HCT116 (cell line): ENCODE results near the gene CSF1R. TPM values are rescaled to one million over a fixed set of nuclear protein-coding genes. Genes with fewer than 3 reads are reported as not detected.

Experiments
- ATAC-seq: fragments of 200-7000 bp; cut with Tn5 transposase; 2 replicates; pipeline ENCODE4 v1.9.1; 2020; ENCODE audit warnings: mild to moderate bottlenecking, moderate library complexity
- BruUV-seq: library from RNA; stranded (reverse); fragments of 400-500 nt; replicated peaks from 2 replicates; lab custom pipeline; 2021; lab: Mats Ljungman, UMichigan
- CTCF ChIA-PET: fragments of 300-600 bp; sonication (Branson Sonifier 250); formaldehyde crosslinking; loops from one replicate; lab custom pipeline; 2021; ENCODE audit warnings: antibody characterized with exemption; lab: Charles Lee
- POLR2A ChIA-PET: fragments of 300-600, 350-600 bp; sonication (Branson Sonifier 250); formaldehyde crosslinking; loops from one replicate; lab custom pipeline; 2021; ENCODE audit warnings: antibody characterized with exemption; lab: Charles Lee
- RAD21 ChIA-PET, 2 experiments: fragments of 300-600 bp; sonication (Branson Sonifier 250); formaldehyde crosslinking; loops; one replicate each; lab custom pipeline; 2023; ENCODE audit warnings: low total read pairs in 2 of 2; ENCODE audit not compliant: uncharacterized antibody in 2 of 2, unreplicated experiment in 2 of 2, low non-redundant PET in 1 of 2; lab: Charles Lee
- DNase-seq: peaks from one replicate; pipeline ENCODE4 v3.0.0-alpha.2; 2010; ENCODE audit warnings: low read depth, low spot score
- H2AFZ ChIP-seq: fragments of 200-600 bp; shearing (Covaris generic), sonication (generic); 2 replicates; pipeline ENCODE4 v1.6.1; 2017; ENCODE audit warnings: low read depth, mixed run types, mixed read lengths, antibody characterized with exemption, low read length; ENCODE audit not compliant: poor library complexity, severe bottlenecking
- H3K27ac ChIP-seq: 2 replicates; pipeline ENCODE4 v1.5.1; 2012; ENCODE audit warnings: low read depth, low read length
- H3K27me3 ChIP-seq: fragments of 200-600 bp; sonication (generic); 2 replicates; pipeline ENCODE4 v1.6.1; 2016; ENCODE audit warnings: mixed run types, low read length, mixed read lengths; ENCODE audit not compliant: insufficient read depth
- H3K36me3 ChIP-seq, 2 experiments: fragments of 200-500 bp in 1 of 2; fragments of 200-600 bp in 1 of 2; sonication (Bioruptor generic) in 1 of 2; sonication (generic) in 1 of 2; 2 replicates each; pipeline versions ENCODE4 v1.5.1 to v1.6.1; 2014 to 2016; ENCODE audit warnings: low read length in 2 of 2, inconsistent platforms in 1 of 2, mixed read lengths in 1 of 2, mixed run types in 1 of 2; ENCODE audit not compliant: insufficient read depth in 2 of 2, control insufficient read depth in 1 of 2
- H3K4me1 ChIP-seq, 2 experiments: fragments of 200-600 bp in 1 of 2; sonication (generic) in 1 of 2; 2 replicates each; pipeline versions ENCODE4 v1.5.1 to v1.6.1; 2012 to 2017; ENCODE audit warnings: low read length in 2 of 2, inconsistent platforms in 1 of 2, mild to moderate bottlenecking in 1 of 2, mixed read lengths in 1 of 2, mixed run types in 1 of 2, moderate library complexity in 1 of 2; ENCODE audit not compliant: insufficient read depth in 2 of 2, control insufficient read depth in 1 of 2
- H3K4me2 ChIP-seq: fragments of 200-600 bp; sonication (generic); 2 replicates; pipeline ENCODE4 v1.6.1; 2017; ENCODE audit warnings: mixed run types, low read length, mixed read lengths
- H3K4me3 ChIP-seq, 2 experiments: fragments of 200-600 bp in 1 of 2; sonication (generic) in 1 of 2; replicated peaks in 1 of 2; 2 replicates each; pipeline ENCODE4 v1.5.1; 2011 to 2016; ENCODE audit warnings: low read length in 2 of 2, control low read depth in 1 of 2, low read depth in 1 of 2, mild to moderate bottlenecking in 1 of 2, mixed read lengths in 1 of 2, mixed run types in 1 of 2
- H3K79me2 ChIP-seq: fragments of 200-600 bp; sonication (generic); 2 replicates; pipeline ENCODE4 v1.6.1; 2017; ENCODE audit warnings: mild to moderate bottlenecking, mixed run types, low read length, moderate library complexity, mixed read lengths; ENCODE audit not compliant: insufficient read depth
- H3K9ac ChIP-seq: fragments of 200-600 bp; sonication (generic); 2 replicates; pipeline ENCODE4 v1.6.1; 2016; ENCODE audit warnings: low read length, mixed read lengths
- H3K9me2 ChIP-seq: fragments of 200-600 bp; sonication (generic), shearing (Covaris generic); 2 replicates; pipeline ENCODE4 v1.6.1; 2017; ENCODE audit warnings: mixed run types, mild to moderate bottlenecking, moderate library complexity; ENCODE audit not compliant: insufficient read depth
- H3K9me3 ChIP-seq, 2 experiments: fragments of 200-500 bp in 1 of 2; fragments of 200-600 bp in 1 of 2; sonication (Bioruptor generic) in 1 of 2; sonication (generic) in 1 of 2; 2 replicates each; pipeline ENCODE4 v1.6.1; 2014 to 2017; ENCODE audit warnings: low read length in 2 of 2, mixed read lengths in 2 of 2, inconsistent platforms in 1 of 2, low read depth in 1 of 2, mild to moderate bottlenecking in 1 of 2, mixed run types in 1 of 2, moderate library complexity in 1 of 2; ENCODE audit not compliant: control insufficient read depth in 1 of 2, insufficient read depth in 1 of 2
- H4K20me1 ChIP-seq: fragments of 200-600 bp; sonication (generic), shearing (Covaris generic); 2 replicates; pipeline ENCODE4 v1.6.1; 2017; ENCODE audit warnings: mixed run types, mild to moderate bottlenecking, moderate library complexity; ENCODE audit not compliant: insufficient read depth
- CBX3 ChIP-seq: IDR thresholded peaks from 2 replicates; pipeline ENCODE4 v1.6.1; 2012; ENCODE audit warnings: low read depth
- CEBPB ChIP-seq: IDR thresholded peaks from 2 replicates; pipeline ENCODE4 v1.6.1; 2012; ENCODE audit warnings: low read depth
- ELF1 ChIP-seq: IDR thresholded peaks from 2 replicates; pipeline ENCODE4 v1.6.1; 2012; ENCODE audit warnings: low read depth, borderline replicate concordance
- EZH2 ChIP-seq: fragments of 200-600 bp; sonication (generic); IDR thresholded peaks from 2 replicates; pipeline ENCODE4 v1.6.1; 2017; ENCODE audit warnings: antibody characterized with exemption, mixed run types
- POLR2A ChIP-seq: IDR thresholded peaks from 2 replicates; pipeline ENCODE4 v1.7.0; 2011; ENCODE audit warnings: borderline replicate concordance; ENCODE audit not compliant: insufficient read depth, insufficient read length; ENCODE audit errors: extremely low read depth
- POLR2AphosphoS5 ChIP-seq: IDR thresholded peaks from 2 replicates; pipeline ENCODE4 v1.6.1; 2011; ENCODE audit warnings: mild to moderate bottlenecking, low read depth, low read length, moderate library complexity
- RAD21 ChIP-seq: IDR thresholded peaks from 2 replicates; pipeline ENCODE4 v1.6.1; 2012; ENCODE audit warnings: low read depth, mild to moderate bottlenecking
- SIN3A ChIP-seq: IDR thresholded peaks from 2 replicates; pipeline ENCODE4 v1.6.1; 2012; ENCODE audit warnings: low read depth
- SP1 ChIP-seq: IDR thresholded peaks from 2 replicates; pipeline ENCODE4 v1.6.1; 2012; ENCODE audit warnings: low read depth
- SRF ChIP-seq: IDR thresholded peaks from 2 replicates; pipeline ENCODE4 v1.6.1; 2012; ENCODE audit warnings: low read depth
- TCF7L2 ChIP-seq: IDR thresholded peaks from 2 replicates; pipeline ENCODE4 v1.7.0; 2011; ENCODE audit warnings: borderline replicate concordance, inconsistent platforms; ENCODE audit not compliant: insufficient read depth, insufficient read length; ENCODE audit errors: extremely low read depth
- ZBTB33 ChIP-seq: IDR thresholded peaks from 2 replicates; pipeline ENCODE4 v1.6.1; 2011; ENCODE audit warnings: mild to moderate bottlenecking, low read length, moderate library complexity; ENCODE audit not compliant: insufficient replicate concordance; ENCODE audit errors: extremely low read depth
- intact Hi-C: fragments of 100-400 bp; cut with micrococcal nuclease; formaldehyde crosslinking; loops from 2 replicates; pipeline ENCODE4 v1.10.0; 2022
- total RNA-seq: library from RNA; stranded (reverse); gene quantifications from one replicate; pipeline ENCODE4 v1.2.1, GENCODE V29; 2021; ENCODE audit not compliant: unreplicated experiment
- TF ChIP-seq, protein P1 (sequence below): IDR thresholded peaks from 2 replicates; pipeline ENCODE4 v1.6.1; 2012

The CSF1R gene
- total RNA-seq, 1 experiment from 2014 or later, result 0.17 TPM

- no peaks in the 10 kb centered on the region for H3K79me2 ChIP-seq
- RAD21 ChIA-PET, result no interaction called here
- no peaks in the 10 kb centered on the region for H4K20me1 ChIP-seq
- TF ChIP-seq SRF, result no peak
- TF ChIP-seq TCF7L2, result no peak
- no peak for TF ChIP-seq RAD21
- TF ChIP-seq, protein P1, sequence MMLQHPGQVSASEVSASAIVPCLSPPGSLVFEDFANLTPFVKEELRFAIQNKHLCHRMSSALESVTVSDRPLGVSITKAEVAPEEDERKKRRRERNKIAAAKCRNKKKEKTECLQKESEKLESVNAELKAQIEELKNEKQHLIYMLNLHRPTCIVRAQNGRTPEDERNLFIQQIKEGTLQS, result no peak
- TF ChIP-seq POLR2AphosphoS5, result no peak
- TF ChIP-seq EZH2, result no peak
- TF ChIP-seq CBX3, result no peak
- no peak for TF ChIP-seq POLR2A
- no peak for TF ChIP-seq SIN3A
- no peak for TF ChIP-seq CEBPB
- no peak for TF ChIP-seq SP1
- TF ChIP-seq ELF1, result no peak
- no peak for TF ChIP-seq ZBTB33
- POLR2A ChIA-PET, result no interaction called here
- BruUV-seq, result no TSS peak
- no peak overlapping the region for H2AFZ ChIP-seq
- DNase-seq (no peak), ATAC-seq (no peak)
- no peak overlapping the region for H3K9ac ChIP-seq
- H3K9me2 ChIP-seq, result no peaks in the 10 kb centered on the region
- H3K27me3 ChIP-seq, result no peaks in the 10 kb centered on the region
- H3K27ac ChIP-seq, result no peak overlapping the region
- H3K4me1 ChIP-seq, result peaks cover 0 to 3% of the 10 kb centered on the region in 2 experiments; a peak in 1 of 4 replicates
- CTCF ChIA-PET, result no interaction called here
- H3K4me2 ChIP-seq, result no peak overlapping the region
- H3K9me3 ChIP-seq, result no peaks in the 10 kb centered on the region
- H3K4me3 ChIP-seq, result no peak overlapping the region
- intact Hi-C loops, result no loop called here
- no peaks in the 10 kb centered on the region for H3K36me3 ChIP-seq
These were observed 19.9 kb downstream of the CSF1R start for GRCh38 chr5:150066436-150066835.
